K562 (cell line): ENCODE measurements around the gene PAQR4. TPM values are rescaled to one million over a fixed set of nuclear protein-coding genes. Genes with fewer than 3 reads are reported as not detected.

ENCODE experiments used
- ARID1B ChIP-seq: fragments of 450-650 bp; IDR thresholded peaks from 2 replicates; pipeline ENCODE4 v1.6.1; 2016; ENCODE audit warnings: antibody characterized with exemption, mild to moderate bottlenecking, inconsistent platforms
- ARNT ChIP-seq, 2 experiments: fragments of 450-650 bp; IDR thresholded peaks; 2 replicates each; pipeline ENCODE4 v1.6.1; 2016; ENCODE audit warnings: mild to moderate bottlenecking in 1 of 2
- BCL6 ChIP-seq: fragments of 250-450 bp; sonication (Bioruptor Pico); IDR thresholded peaks from 2 replicates; pipeline ENCODE4 v1.4.0; 2020
- CBX3 ChIP-seq, 2 experiments: IDR thresholded peaks; 1 replicate in 1 of 2; 2 replicates in 1 of 2; pipeline ENCODE4 v1.6.1; 2012; ENCODE audit warnings: inconsistent platforms in 2 of 2, low read length in 2 of 2, borderline replicate concordance in 1 of 2, control low read depth in 1 of 2
- CXXC5 ChIP-seq: fragments of 250-450 bp; sonication (Bioruptor Pico); IDR thresholded peaks from 2 replicates; pipeline ENCODE4 v1.8.0; 2022; ENCODE audit warnings: inconsistent platforms, mild to moderate bottlenecking, moderate library complexity
- EP400 ChIP-seq: fragments of 450-650 bp; IDR thresholded peaks from 2 replicates; pipeline ENCODE4 v1.6.1; 2017; ENCODE audit warnings: antibody characterized with exemption, mild to moderate bottlenecking, moderate library complexity
- ESRRB ChIP-seq: fragments of 250-450 bp; sonication (Bioruptor Pico); IDR thresholded peaks from 2 replicates; pipeline ENCODE4 v1.5.0; 2020; ENCODE audit warnings: mild to moderate bottlenecking, moderate library complexity, borderline replicate concordance
- FOXK2 ChIP-seq, 2 experiments: fragments of 450-650 bp; IDR thresholded peaks in 1 of 2; conservative IDR thresholded peaks in 1 of 2; 2 replicates each; pipeline ENCODE4 v1.6.1; 2016; ENCODE audit warnings: low read depth in 2 of 2, mild to moderate bottlenecking in 1 of 2
- ILF3 ChIP-seq: fragments of 450-650 bp; IDR thresholded peaks from 2 replicates; pipeline ENCODE4 v1.6.1; 2018; ENCODE audit warnings: antibody characterized with exemption, mild to moderate bottlenecking, moderate library complexity, borderline replicate concordance
- ILK ChIP-seq: fragments of 450-650 bp; IDR thresholded peaks from 2 replicates; pipeline ENCODE4 v1.6.1; 2016; ENCODE audit warnings: missing genetic modification characterization, low read depth, mild to moderate bottlenecking, missing compliant biosample characterization, moderate library complexity, borderline replicate concordance
- JUN ChIP-seq, 2 experiments: sonication (generic) in 1 of 2; formaldehyde crosslinking in 1 of 2; IDR thresholded peaks; 2 replicates each; pipeline versions ENCODE4 v1.6.1 to v1.8.0; 2012 to 2022; ENCODE audit warnings: borderline replicate concordance in 2 of 2, mild to moderate bottlenecking in 2 of 2, improper control_type of control experiment in 1 of 2, low read depth in 1 of 2, low read length in 1 of 2, missing genetic modification reagents in 1 of 2
- KLF13 ChIP-seq: fragments of 450-650 bp; IDR thresholded peaks from 2 replicates; pipeline ENCODE4 v1.6.1; 2016; ENCODE audit warnings: missing genetic modification characterization, low read depth, mild to moderate bottlenecking, missing compliant biosample characterization, moderate library complexity, borderline replicate concordance
- L3MBTL2 ChIP-seq: fragments of 450-650 bp; IDR thresholded peaks from 2 replicates; pipeline ENCODE4 v1.6.1; 2016; ENCODE audit warnings: mild to moderate bottlenecking, moderate library complexity
- LEF1 ChIP-seq: fragments of 450-650 bp; IDR thresholded peaks from 2 replicates; pipeline ENCODE4 v1.6.1; 2016; ENCODE audit warnings: mild to moderate bottlenecking
- MNT ChIP-seq, 2 experiments: fragments of 450-650 bp; conservative IDR thresholded peaks; 2 replicates each; pipeline ENCODE4 v1.6.1; 2017; ENCODE audit warnings: mild to moderate bottlenecking in 2 of 2, moderate library complexity in 2 of 2
- NFRKB ChIP-seq: fragments of 450-650 bp; IDR thresholded peaks from 2 replicates; pipeline ENCODE4 v1.6.1; 2016; ENCODE audit warnings: low read depth
- RAD51 ChIP-seq: fragments of 450-650 bp; IDR thresholded peaks from 2 replicates; pipeline ENCODE4 v1.7.1; 2016; ENCODE audit warnings: low read depth, mild to moderate bottlenecking, borderline replicate concordance
- SREBF2 ChIP-seq: sonication (generic); formaldehyde crosslinking; IDR thresholded peaks from 2 replicates; pipeline ENCODE4 v1.4.0; 2020; ENCODE audit warnings: mild to moderate bottlenecking, missing genetic modification reagents
- TAF7 ChIP-seq: fragments of 450-650 bp; IDR thresholded peaks from 2 replicates; pipeline ENCODE4 v1.6.1; 2016; ENCODE audit warnings: missing genetic modification characterization, missing compliant biosample characterization
- TBP ChIP-seq: optimal IDR thresholded peaks from 2 replicates; pipeline ENCODE3; 2011; ENCODE audit warnings: low read depth, low read length, improper control_type of control experiment
- XRCC5 ChIP-seq: fragments of 200-400 bp; formaldehyde crosslinking; IDR thresholded peaks from 2 replicates; pipeline ENCODE4 v1.6.1; 2017; ENCODE audit warnings: low read depth, mild to moderate bottlenecking, low read length
- ZBTB12 ChIP-seq: fragments of 250-450 bp; sonication (Bioruptor Pico); IDR thresholded peaks from 2 replicates; pipeline ENCODE4 v1.4.0; 2020
- ZBTB8A ChIP-seq: fragments of 450-650 bp; IDR thresholded peaks from 2 replicates; pipeline ENCODE4 v1.6.1; 2018; ENCODE audit warnings: mild to moderate bottlenecking, moderate library complexity; ENCODE audit not compliant: partially characterized antibody
- ZFP36 ChIP-seq: fragments of 150-350 bp; IDR thresholded peaks from 2 replicates; pipeline ENCODE4 v1.6.1; 2018; ENCODE audit warnings: low read length, low read depth; ENCODE audit not compliant: partially characterized antibody
- ZNF133 ChIP-seq: fragments of 250-450 bp; sonication (Bioruptor Pico); IDR thresholded peaks from 2 replicates; pipeline ENCODE4 v1.4.0; 2020; ENCODE audit warnings: mild to moderate bottlenecking
- ZNF24 ChIP-seq: fragments of 450-650 bp; IDR thresholded peaks from 2 replicates; pipeline ENCODE4 v1.6.1; 2016
- ZNF263 ChIP-seq: sonication (generic); formaldehyde crosslinking; IDR thresholded peaks from 2 replicates; pipeline ENCODE4 v1.8.0; 2022; ENCODE audit warnings: mild to moderate bottlenecking, missing genetic modification reagents, borderline replicate concordance
- polyA plus RNA-seq, 8 experiments: library from polyadenylated mRNA; depleted of rRNA in 4 of 8; stranded (reverse) in 5 of 8; unstranded in 3 of 8; fragments of >200 nt; fragmentation: Nextera tagmentation in 2 of 8; fragmentation: Illumina TruSeq in 1 of 8; extraction: Ambion mirVana in 2 of 8; extraction: Trizol in 1 of 8; gene quantifications; 2 replicates each; pipeline versions ENCODE4 v1.2.1 to v1.2.3, GENCODE V29; 2011 to 2014; ENCODE audit warnings: inconsistent platforms in 1 of 8, missing spikeins in 1 of 8
- total RNA-seq, 7 experiments: library from RNA; depleted of rRNA in 6 of 7; stranded (reverse); fragments of >200 nt in 6 of 7; fragmentation: Illumina TruSeq in 2 of 7; extraction: Trizol in 2 of 7; gene quantifications; 2 replicates each; pipeline versions ENCODE4 v1.2.1 to v1.2.3, GENCODE V29; 2011 to 2021; ENCODE audit warnings: low replicate concordance in 1 of 7

The PAQR4 gene
- total and polyA plus RNA-seq, 9 of the 15 experiments (the other 6 are each of a cell fraction or from before 2014, with no cell fraction given), result 0.62 to 40.4 (median 19.5) TPM

DNA sequence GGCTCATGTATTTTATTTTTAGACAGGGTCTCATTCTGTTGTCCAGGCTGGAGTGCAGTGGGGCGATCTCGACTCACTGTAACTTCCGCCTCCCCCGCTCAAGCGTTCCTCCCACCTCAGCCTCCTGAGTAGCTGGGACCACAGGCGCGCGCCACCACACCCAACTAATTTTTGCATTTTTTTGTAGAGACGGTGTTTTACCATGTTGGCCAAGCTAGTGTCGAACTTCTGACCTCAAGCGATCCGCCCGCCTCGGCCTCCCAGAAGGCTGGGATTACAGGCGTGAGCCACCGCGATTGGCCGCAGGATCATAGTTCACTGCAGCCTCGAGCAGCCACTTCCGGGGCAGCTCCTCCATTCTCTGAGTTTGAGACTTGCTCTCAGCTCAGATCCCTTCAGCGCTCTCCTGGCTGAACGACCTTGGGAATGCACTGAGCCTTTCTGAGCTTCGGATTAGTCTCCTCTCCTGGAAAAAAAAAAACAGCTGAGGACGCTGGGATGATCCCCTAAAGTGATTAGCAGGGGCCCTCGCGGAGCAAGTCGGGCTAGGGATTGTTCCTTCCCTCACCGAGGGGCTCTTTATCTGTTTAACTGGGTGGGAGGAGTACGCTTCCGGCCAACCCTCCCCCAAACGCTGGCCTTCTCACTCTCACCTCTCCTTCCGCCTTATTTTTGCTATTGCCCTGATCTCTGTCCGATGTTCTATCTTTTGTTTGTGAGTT, 12.2 kb downstream of the PAQR4 start (continued):
- TF ChIP-seq ARID1B, result peak; percentile 64; the same call in 1 of the 2 replicates
- peak in 1 of 2 experiments; percentile 34; a peak in 1 of 4 replicates for TF ChIP-seq MNT (conservative IDR thresholded peaks at IDR 0.05)
- TF ChIP-seq ILK (tag), result no peak
- no peak for TF ChIP-seq ZNF133
- TF ChIP-seq EP400, result peak; percentile 58
- TF ChIP-seq KLF13 (tag), result peak; percentile 70; the same call in 1 of the 2 replicates
- TF ChIP-seq ILF3, result no peak
- peak in 1 of 2 experiments; percentile 73; a peak in 1 of 3 replicates for TF ChIP-seq CBX3 (IDR thresholded peaks at IDR 0.05; ENCODE audit: borderline replicate concordance in 1 of 2, low read length in 2 of 2)
- no peak for TF ChIP-seq ZBTB12 (CRISPR knock-in tag)
- TF ChIP-seq ARNT (IDR thresholded peaks at IDR 0.05), result peak in 1 of 2 experiments; percentile 60; a peak in 2 of 4 replicates
- TF ChIP-seq ZNF263 (CRISPR knock-in tag), result peak; percentile 11; the same call in 1 of the 2 replicates
- TF ChIP-seq ZBTB8A, result no peak
- peak; percentile 51; the same call in 1 of the 2 replicates for TF ChIP-seq L3MBTL2
- TF ChIP-seq ESRRB, result no peak
- TF ChIP-seq TBP, result peak; percentile 9
- TF ChIP-seq CXXC5 (CRISPR knock-in tag), result peak; percentile 53; the same call in 1 of the 2 replicates
- TF ChIP-seq TAF7 (tag), result 0 out of 2 replicates have a peak, but pooled peaks have one; percentile 34
- peak; percentile 87 for TF ChIP-seq LEF1
- TF ChIP-seq RAD51, result 0 out of 2 replicates have a peak, but pooled peaks have one; percentile 6
- TF ChIP-seq ZFP36, result peak; percentile 55
- TF ChIP-seq XRCC5, result no peak
- TF ChIP-seq NFRKB, result peak; percentile 34
- TF ChIP-seq JUN (IDR thresholded peaks at IDR 0.05; ENCODE audit: borderline replicate concordance, low read depth, low read length), result no peak
- peak; percentile 50; the same call in 1 of the 2 replicates for TF ChIP-seq JUN (CRISPR knock-in tag; IDR thresholded peaks at IDR 0.05; ENCODE audit: borderline replicate concordance)
- TF ChIP-seq SREBF2 (CRISPR knock-in tag), result no peak
- no peak for TF ChIP-seq FOXK2 (conservative IDR thresholded peaks at IDR 0.05 in 1 of 2, IDR thresholded peaks at IDR 0.05 in 1 of 2; ENCODE audit: low read depth in 2 of 2)
- no peak for TF ChIP-seq BCL6 (CRISPR knock-in tag)
- 0 out of 2 replicates have a peak, but pooled peaks have one; percentile 40 for TF ChIP-seq ZNF24
